AG04450 (cell line): ENCODE results near the gene FHL3. TPM values are rescaled to one million over a fixed set of nuclear protein-coding genes. Genes with fewer than 3 reads are reported as not detected.
A peak's percentile ranks its signal among the peaks of the same experiment; 100 is the strongest.

Source experiments
- CTCF ChIA-PET: fragments of 300-600, 350-600 bp; formaldehyde crosslinking; extraction: SDS; loops from one replicate; lab custom pipeline; 2022; ENCODE audit warnings: antibody characterized with exemption, inconsistent platforms; lab: Charles Lee
- POLR2A ChIA-PET: fragments of 350-600 bp; formaldehyde crosslinking; extraction: SDS; loops from one replicate; lab custom pipeline; 2021; ENCODE audit warnings: antibody characterized with exemption, inconsistent platforms; lab: Yijun Ruan, JAX
- DNase-seq: peaks from one replicate; pipeline ENCODE4 v3.0.0-alpha.2; 2011; ENCODE audit warnings: low read depth, low spot score
- H3K27ac ChIP-seq: one replicate; pipeline ENCODE4 v1.5.1; 2012; ENCODE audit warnings: low read depth, low read length, control low read depth
- H3K27me3 ChIP-seq: one replicate; pipeline ENCODE4 v1.6.0; 2012; ENCODE audit warnings: low read length; ENCODE audit not compliant: control insufficient read depth, insufficient read depth
- H3K4me3 ChIP-seq: 2 replicates; pipeline ENCODE4 v1.5.1; 2011; ENCODE audit warnings: mild to moderate bottlenecking, low read depth, low read length, control low read depth
- H3K9me3 ChIP-seq: 2 replicates; pipeline ENCODE4 v1.5.1; 2012; ENCODE audit warnings: low read length; ENCODE audit not compliant: control insufficient read depth, insufficient read depth
- CTCF ChIP-seq: IDR thresholded peaks from 2 replicates; pipeline ENCODE4 v1.5.1; 2011; ENCODE audit warnings: low read depth, low read length, control low read depth, inconsistent platforms
- polyA plus RNA-seq: library from polyadenylated mRNA; depleted of rRNA; stranded (reverse); fragments of >200 nt; gene quantifications from 2 replicates; pipeline ENCODE4 v1.2.3, GENCODE V29; 2011

Gene FHL3
- polyA plus RNA-seq, 1 experiment = 10.0 TPM

- H3K4me3 ChIP-seq = no peak overlapping the region
- no peak for TF ChIP-seq CTCF
- peaks cover 48% of the 10 kb centered on the region for H3K27me3 ChIP-seq
- ChIA-PET POLR2A (no interaction called here), CTCF (interaction anchor here (0.5 kb wide), 1 partner anchor 724 kb away, joined by 5 read pairs; no protein-coding TSS in a partner anchor)
- no peaks in the 10 kb centered on the region; the same call in 1 of the 2 replicates for H3K9me3 ChIP-seq
- no peak overlapping the region for H3K27ac ChIP-seq
- DNase-seq = no peak
Measured at GRCh38 chr1:38050397-38051078, 45.2 kb upstream of the FHL3 start.

- POLR2A ChIA-PET = interaction anchor here (0.6 kb wide), 1 partner anchor 14 kb away, joined by 3 read pairs; no protein-coding TSS in a partner anchor
- Histone ChIP-seq H3K4me3 (peak overlapping the region; percentile 54), H3K27ac (no peak overlapping the region), H3K27me3 (peaks cover 66% of the 10 kb centered on the region), H3K9me3 (no peaks in the 10 kb centered on the region; the same call in 1 of the 2 replicates)
- no peak for TF ChIP-seq CTCF
- CTCF ChIA-PET = interaction anchor here (2.6 kb wide), 1 partner anchor 24 kb away, joined by 9 read pairs; no protein-coding TSS in a partner anchor
- no peak for DNase-seq
Measured at GRCh38 chr1:38047603-38048141, 42.4 kb upstream of the FHL3 start.

- DNase-seq = no peak
- POLR2A ChIA-PET = interaction anchor here (0.6 kb wide), 1 partner anchor 14 kb away, joined by 3 read pairs; no protein-coding TSS in a partner anchor
- Histone ChIP-seq H3K27me3 (peaks cover 66% of the 10 kb centered on the region), H3K9me3 (no peaks in the 10 kb centered on the region; the same call in 1 of the 2 replicates), H3K4me3 (peak overlapping the region; percentile 54), H3K27ac (no peak overlapping the region)
- TF ChIP-seq CTCF = no peak
- CTCF ChIA-PET = interaction anchor here (0.7 to 2.6 kb wide), 3 partner anchors 10 to 268 kb away, joined by 3 to 9 read pairs (median 3); no protein-coding TSS in a partner anchor
Measured at GRCh38 chr1:38046884-38047602, 41.7 kb upstream of the FHL3 start.

- H3K27me3 ChIP-seq = peaks cover 66% of the 10 kb centered on the region
- H3K27ac ChIP-seq = no peak within 1 kb of the TSS
- peak within 1 kb of the TSS; percentile 54 for H3K4me3 ChIP-seq
- no peak for TF ChIP-seq CTCF
- no peaks in the 10 kb centered on the region; the same call in 1 of the 2 replicates for H3K9me3 ChIP-seq
- POLR2A ChIA-PET = no interaction called here
- CTCF ChIA-PET = interaction anchor here (0.7 to 2.6 kb wide), 3 partner anchors 9 to 269 kb away, joined by 3 to 9 read pairs (median 3); no protein-coding TSS in a partner anchor
- DNase-seq = no peak
Measured at GRCh38 chr1:38046333-38046883, 41.1 kb upstream of the FHL3 start, which contains the start of gene POU3F1. Gene POU3F1, minus strand, starts transcription at chr1:38046793. Its CDS starts 50 bp downstream, at chr1:38046743.
